NCI-H510A treated with DMSO at 0.1 percent for 48 hours (cell line): Measurements from ENCODE around the gene LRRC72.

Experiments
- DNase-seq: peaks from one replicate; lab custom pipeline; 2025; lab: John Stamatoyannopoulos, UW

The LRRC72 gene

GRCh38 chr7:16627236-16627635 is 100.6 kb downstream of the LRRC72 start:
- DNase-seq = no peak

- DNase-seq = no peak
These were observed 104.0 kb downstream of the LRRC72 start for GRCh38 chr7:16630654-16631053.
